ENCODE measurements around the gene AKAP9. TPM values are rescaled to one million over a fixed set of nuclear protein-coding genes. Genes with fewer than 3 reads are reported as not detected.
"Not testable (repeated sequence)": the region's sequence is repeated elsewhere in the genome, so short reads cannot be mapped to it uniquely, and the experiment has no call there.

Gene AKAP9
- polyA plus RNA-seq, 6 donors from 2014 or later, result 18.2 to 52.9 (median 21.0) TPM

GRCh38 chr7:92141161-92141560 is 200.5 kb downstream of the AKAP9 start:
- Mint-ChIP-seq H3K4me3 (no peak overlapping the region), H3K9me3 (peaks cover 0 to 1% (median 0%) of the 10 kb centered on the region in 7 donors), H3K27ac (no peak overlapping the region), H3K4me1 (peaks cover 0 to 1% (median 1%) of the 10 kb centered on the region in 3 donors), H3K36me3 (no peaks in the 10 kb centered on the region), H3K27me3 (peaks cover 0 to 7% (median 3%) of the 10 kb centered on the region in 3 donors)
- ATAC-seq (ENCODE audit: low read depth in 2 of 2) (no peak), DNase-seq (no peak)

- not testable (repeated sequence) for H3K4me1 Mint-ChIP-seq; H3K36me3 Mint-ChIP-seq; H3K27me3 Mint-ChIP-seq; H3K9me3 Mint-ChIP-seq; DNase-seq; H3K27ac Mint-ChIP-seq; ATAC-seq (ENCODE audit: low read depth in 2 of 2)
- peak overlapping the region in 3 of 8 donors; percentile 26 to 59 (median 37) for H3K4me3 Mint-ChIP-seq
Observed at GRCh38 chr7:92142791-92143190, 202.1 kb downstream of the AKAP9 start.

DNA sequence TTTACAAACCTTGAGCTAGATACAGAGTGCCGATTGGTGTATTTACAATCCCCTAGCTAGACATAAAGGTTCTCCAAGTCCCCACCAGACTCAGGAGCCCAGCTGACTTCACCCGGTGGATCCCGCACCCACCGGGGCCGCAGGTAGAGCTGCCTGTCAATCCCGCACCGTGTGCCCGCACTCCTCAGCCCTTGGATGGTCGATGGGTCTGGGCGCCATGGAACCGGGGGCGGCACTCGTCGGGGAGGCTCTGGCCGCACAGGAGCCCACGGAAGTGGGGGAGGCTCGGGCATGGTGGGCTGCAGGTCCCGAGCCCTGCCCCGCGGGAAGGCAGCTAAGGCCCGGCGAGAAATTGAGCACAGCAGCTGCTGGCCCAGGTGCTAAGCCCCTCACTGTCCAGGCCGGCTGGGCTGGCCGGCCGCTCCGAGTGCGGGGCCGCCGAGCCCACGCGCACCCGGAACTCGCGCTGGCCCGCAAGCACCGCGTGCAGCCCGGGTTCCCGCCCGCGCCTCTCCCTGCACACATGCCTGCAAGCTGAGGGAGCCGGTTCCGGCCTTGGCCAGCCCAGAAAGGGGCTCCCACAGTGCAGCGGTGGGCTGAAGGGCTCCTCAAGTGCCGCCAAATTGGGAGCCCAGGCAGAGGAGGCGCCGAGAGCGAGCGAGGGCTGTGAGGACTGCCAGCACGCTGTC is 202.7 kb downstream of the AKAP9 start:
- not testable (repeated sequence) for H3K27ac Mint-ChIP-seq; H3K4me3 Mint-ChIP-seq; H3K9me3 Mint-ChIP-seq; DNase-seq; ATAC-seq (ENCODE audit: low read depth in 2 of 2); H3K27me3 Mint-ChIP-seq; H3K4me1 Mint-ChIP-seq; H3K36me3 Mint-ChIP-seq

DNA sequence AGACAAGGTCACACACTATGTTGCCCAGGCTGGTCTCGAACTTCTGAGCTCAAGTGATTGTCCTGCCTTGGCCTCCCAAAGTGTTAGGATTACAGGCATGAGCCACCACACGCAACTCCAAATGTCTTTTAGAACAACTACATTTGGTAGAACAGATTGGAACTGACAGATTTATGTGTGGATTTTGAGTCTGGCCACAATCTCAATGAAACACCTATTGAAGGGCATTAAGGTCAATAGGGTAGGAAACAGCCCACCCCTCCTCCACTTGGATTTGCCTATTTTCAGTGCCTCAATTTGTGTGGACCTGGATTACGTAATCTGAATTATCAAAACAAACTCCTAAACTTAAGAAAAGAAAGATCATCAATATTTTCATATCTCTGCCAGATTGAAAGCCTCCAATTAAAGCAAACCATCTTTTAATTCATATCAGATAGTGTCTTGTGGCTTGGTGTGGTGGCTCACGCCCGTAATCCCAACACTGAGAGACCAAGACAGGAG is 209.1 kb downstream of the AKAP9 start:
- Mint-ChIP-seq H3K27me3 (no peaks in the 10 kb centered on the region), H3K36me3 (no peaks in the 10 kb centered on the region), H3K9me3 (no peaks in the 10 kb centered on the region), H3K27ac (no peak overlapping the region), H3K4me1 (no peaks in the 10 kb centered on the region), H3K4me3 (no peak overlapping the region)
- no peak for DNase-seq
- ATAC-seq (ENCODE audit: low read depth in 2 of 2), result no peak

- ATAC-seq (ENCODE audit: low read depth in 2 of 2) (no peak), DNase-seq (no peak)
- Mint-ChIP-seq H3K4me1 (no peaks in the 10 kb centered on the region), H3K36me3 (no peaks in the 10 kb centered on the region), H3K27me3 (no peaks in the 10 kb centered on the region), H3K27ac (no peak overlapping the region), H3K4me3 (no peak overlapping the region), H3K9me3 (no peaks in the 10 kb centered on the region)
Observed at GRCh38 chr7:92150450-92151017, 209.9 kb downstream of the AKAP9 start.

GRCh38 chr7:92155108-92155739 is 214.6 kb downstream of the AKAP9 start:
- Mint-ChIP-seq H3K9me3 (no peaks in the 10 kb centered on the region), H3K4me1 (peaks cover 0 to 6% (median 0%) of the 10 kb centered on the region in 3 donors), H3K27ac (no peak overlapping the region), H3K36me3 (no peaks in the 10 kb centered on the region), H3K27me3 (peaks cover 0 to 5% (median 0%) of the 10 kb centered on the region in 3 donors), H3K4me3 (no peak overlapping the region)
- DNase-seq (no peak), ATAC-seq (ENCODE audit: low read depth in 2 of 2) (no peak)

DNA sequence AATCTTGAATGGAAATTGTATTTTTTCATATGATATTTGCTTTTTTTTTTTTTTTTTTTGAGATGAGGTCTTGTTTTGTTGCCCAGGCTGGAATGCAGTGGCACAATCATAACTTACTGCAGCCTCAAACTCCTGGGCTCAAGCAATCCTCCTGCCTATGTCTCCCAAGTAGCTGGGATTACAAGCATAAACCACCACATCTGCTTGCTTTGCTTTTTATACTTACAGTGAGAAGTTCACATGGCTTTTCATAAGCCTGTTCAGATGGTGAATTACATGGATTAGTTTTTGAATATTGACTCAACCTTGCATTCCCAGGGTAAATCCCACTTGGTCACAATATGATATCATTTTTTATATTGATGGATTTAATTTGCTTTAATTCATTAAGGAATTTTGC is 216.3 kb downstream of the AKAP9 start:
- Mint-ChIP-seq H3K27me3 (peaks cover 0 to 7% (median 5%) of the 10 kb centered on the region in 3 donors), H3K4me1 (peaks cover 0 to 6% (median 0%) of the 10 kb centered on the region in 3 donors), H3K9me3 (no peaks in the 10 kb centered on the region), H3K4me3 (peak overlapping the region in 1 of 8 donors; percentile 29), H3K27ac (no peak overlapping the region), H3K36me3 (no peaks in the 10 kb centered on the region)
- DNase-seq (no peak), ATAC-seq (ENCODE audit: low read depth in 2 of 2) (no peak)

- Mint-ChIP-seq H3K36me3 (no peaks in the 10 kb centered on the region), H3K4me1 (peaks cover 0 to 6% (median 0%) of the 10 kb centered on the region in 3 donors), H3K27ac (no peak overlapping the region), H3K9me3 (no peaks in the 10 kb centered on the region), H3K27me3 (peaks cover 5 to 14% (median 5%) of the 10 kb centered on the region in 3 donors), H3K4me3 (no peak overlapping the region)
- no peak for ATAC-seq (ENCODE audit: low read depth in 2 of 2)
- DNase-seq, result no peak
Observed at GRCh38 chr7:92158660-92159575, 218.3 kb downstream of the AKAP9 start.

Other genes starting within 250 kb of the AKAP9 start
- gene MTERF1, start 60.2 kb upstream of the AKAP9 start, polyA plus RNA-seq (ENCODE audit: low read depth in 6 of 6), result 10 to 100 TPM; 11.7 to 17.9 (median 13.8) TPM
- 10 to 100 TPM in 5 of 6 donors, 1 to 10 TPM in 1; 9.1 to 28.8 (median 15.6) TPM for gene CYP51A1, start 193.6 kb downstream of the AKAP9 start, polyA plus RNA-seq (ENCODE audit: low read depth in 6 of 6)
- gene LRRD1, start 238.3 kb downstream of the AKAP9 start, polyA plus RNA-seq (ENCODE audit: low read depth in 6 of 6), result not detected

Measured in naive B cell (primary cell).